OCI-LY3 (cell line): ENCODE results near the gene DAB1.

ENCODE experiments used
- H2AFZ ChIP-seq: fragments of 200-600, 300-600 bp; shearing (Covaris generic); 2 replicates; pipeline ENCODE4 v1.6.0; 2014; ENCODE audit warnings: antibody characterized with exemption, low read depth, low read length
- H3K27ac ChIP-seq: fragments of 200-600, 300-600 bp; sonication (generic); 2 replicates; pipeline ENCODE4 v1.5.1; 2014; ENCODE audit warnings: mild to moderate bottlenecking, low read length, moderate library complexity, mixed read lengths
- H3K27me3 ChIP-seq: fragments of 200-600, 300-600 bp; sonication (generic); 2 replicates; pipeline ENCODE4 v1.6.1; 2014; ENCODE audit warnings: low read depth, low read length, mixed read lengths
- H3K36me3 ChIP-seq: fragments of 200-600, 300-600 bp; sonication (generic); replicated peaks from 2 replicates; pipeline ENCODE3; 2014; ENCODE audit warnings: low read depth, low read length, mixed read lengths
- H3K4me1 ChIP-seq: fragments of 300-600, 200-600 bp; sonication (generic); 2 replicates; pipeline ENCODE4 v1.6.1; 2014; ENCODE audit warnings: low read length, mixed read lengths
- H3K4me2 ChIP-seq: fragments of 200-600, 300-600 bp; sonication (generic); 2 replicates; pipeline ENCODE4 v1.6.1; 2014; ENCODE audit warnings: low read length, mixed read lengths
- H3K4me3 ChIP-seq: fragments of 300-600, 200-600 bp; sonication (generic); 2 replicates; pipeline ENCODE4 v1.5.1; 2014; ENCODE audit warnings: antibody characterized with exemption, mild to moderate bottlenecking, low read length, moderate library complexity
- H3K79me2 ChIP-seq: fragments of 300-600, 200-600 bp; shearing (Covaris generic); 2 replicates; pipeline ENCODE4 v1.6.1; 2014; ENCODE audit warnings: mild to moderate bottlenecking, low read length, mixed read lengths
- H3K9ac ChIP-seq: fragments of 300-600, 200-600 bp; shearing (Covaris generic); 2 replicates; pipeline ENCODE4 v1.6.0; 2014; ENCODE audit warnings: mild to moderate bottlenecking, low read length, moderate library complexity
- H3K9me3 ChIP-seq: fragments of 200-600, 300-600 bp; shearing (Covaris generic); 2 replicates; pipeline ENCODE4 v1.6.1; 2014; ENCODE audit warnings: low read length, mixed read lengths; ENCODE audit not compliant: insufficient read depth
- H4K20me1 ChIP-seq: fragments of 200-600, 300-600 bp; sonication (generic); 2 replicates; pipeline ENCODE4 v1.6.1; 2016; ENCODE audit warnings: low read length, mixed read lengths; ENCODE audit not compliant: insufficient read depth
- CTCF ChIP-seq: fragments of 200-600, 300-600 bp; sonication (generic); IDR thresholded peaks from 2 replicates; pipeline ENCODE4 v1.5.1; 2014; ENCODE audit warnings: antibody characterized with exemption, low read length, low read depth
- EZH2phosphoT487 ChIP-seq: fragments of 200-600 bp; shearing (Covaris generic); IDR thresholded peaks from 2 replicates; pipeline ENCODE4 v1.6.1; 2018; ENCODE audit warnings: antibody characterized with exemption, mixed run types, low read depth

DAB1 gene

GRCh38 chr1:57296726-57297250 is 127.1 kb downstream of the DAB1 start:
- H4K20me1 ChIP-seq = no peaks in the 10 kb centered on the region
- H3K79me2 ChIP-seq = no peaks in the 10 kb centered on the region
- no peak overlapping the region for H3K4me2 ChIP-seq
- H3K36me3 ChIP-seq = no peaks in the 10 kb centered on the region
- H2AFZ ChIP-seq = no peak overlapping the region
- no peaks in the 10 kb centered on the region for H3K9me3 ChIP-seq
- no peak overlapping the region for H3K9ac ChIP-seq
- TF ChIP-seq EZH2phosphoT487 = no peak
- TF ChIP-seq CTCF = no peak
- no peaks in the 10 kb centered on the region for H3K27me3 ChIP-seq
- H3K4me1 ChIP-seq = no peaks in the 10 kb centered on the region
- H3K4me3 ChIP-seq = no peak overlapping the region
- no peak overlapping the region for H3K27ac ChIP-seq

DNA sequence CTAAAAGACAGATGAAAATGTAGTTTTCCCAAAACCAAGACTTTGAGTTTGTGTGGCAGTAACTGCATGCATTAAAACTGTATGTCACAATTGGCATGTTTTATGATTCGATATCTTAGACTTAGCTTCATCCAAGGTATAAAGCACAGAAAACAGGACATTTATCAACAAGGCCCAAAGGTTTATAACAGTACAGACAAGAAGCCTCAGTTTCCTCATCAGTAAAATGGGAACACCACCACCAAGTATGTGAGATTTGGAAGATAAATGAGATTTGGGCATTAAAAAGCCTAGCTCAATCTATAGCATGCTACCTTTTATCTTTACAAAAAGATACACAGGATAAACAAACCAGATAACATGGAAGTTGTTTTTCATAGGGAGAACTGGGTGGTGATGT is 128.5 kb downstream of the DAB1 start:
- no peaks in the 10 kb centered on the region for H3K4me1 ChIP-seq
- no peaks in the 10 kb centered on the region for H3K9me3 ChIP-seq
- no peak overlapping the region for H3K9ac ChIP-seq
- H3K4me2 ChIP-seq = no peak overlapping the region
- no peaks in the 10 kb centered on the region for H3K27me3 ChIP-seq
- H3K27ac ChIP-seq = no peak overlapping the region
- no peaks in the 10 kb centered on the region for H3K79me2 ChIP-seq
- H3K4me3 ChIP-seq = no peak overlapping the region
- H4K20me1 ChIP-seq = no peaks in the 10 kb centered on the region
- H2AFZ ChIP-seq = no peak overlapping the region
- TF ChIP-seq EZH2phosphoT487 (no peak), CTCF (no peak)
- no peaks in the 10 kb centered on the region for H3K36me3 ChIP-seq

GRCh38 chr1:57294177-57294576 is 129.7 kb downstream of the DAB1 start:
- no peaks in the 10 kb centered on the region for H3K4me1 ChIP-seq
- no peaks in the 10 kb centered on the region for H3K79me2 ChIP-seq
- TF ChIP-seq CTCF (no peak), EZH2phosphoT487 (no peak)
- no peaks in the 10 kb centered on the region for H3K27me3 ChIP-seq
- H3K4me2 ChIP-seq = no peak overlapping the region
- no peak overlapping the region for H3K27ac ChIP-seq
- no peak overlapping the region for H3K9ac ChIP-seq
- no peak overlapping the region for H3K4me3 ChIP-seq
- no peak overlapping the region for H2AFZ ChIP-seq
- no peaks in the 10 kb centered on the region for H4K20me1 ChIP-seq
- H3K9me3 ChIP-seq = no peaks in the 10 kb centered on the region
- H3K36me3 ChIP-seq = no peaks in the 10 kb centered on the region

- no peak overlapping the region for H3K4me2 ChIP-seq
- TF ChIP-seq CTCF = 0 out of 2 replicates have a peak, but pooled peaks have one; percentile 7
- no peak for TF ChIP-seq EZH2phosphoT487
- no peaks in the 10 kb centered on the region for H3K79me2 ChIP-seq
Measured at GRCh38 chr1:57293214-57293613, 130.6 kb downstream of the DAB1 start.

More at GRCh38 chr1:57293214-57293613, 130.6 kb downstream of the DAB1 start:
- H3K4me1 ChIP-seq = no peaks in the 10 kb centered on the region
- no peak overlapping the region for H3K4me3 ChIP-seq
- H3K9ac ChIP-seq = no peak overlapping the region
- H3K36me3 ChIP-seq = no peaks in the 10 kb centered on the region
- H3K9me3 ChIP-seq = no peaks in the 10 kb centered on the region
- no peaks in the 10 kb centered on the region for H4K20me1 ChIP-seq
- H3K27me3 ChIP-seq = no peaks in the 10 kb centered on the region
- no peak overlapping the region for H3K27ac ChIP-seq
- no peak overlapping the region for H2AFZ ChIP-seq
